ENCODE measurements around the gene TRAF4. TPM values are rescaled to one million over a fixed set of nuclear protein-coding genes. Genes with fewer than 3 reads are reported as not detected.
A peak's percentile ranks its signal among the peaks of the same experiment; 100 is the strongest.
"Not testable (repeated sequence)": the region's sequence is repeated elsewhere in the genome, so short reads cannot be mapped to it uniquely, and the experiment has no call there.

The TRAF4 gene
- total RNA-seq, 2 donors from 2014 or later, result 88.3 to 168 TPM

GRCh38 chr17:28711723-28712031 lies 32.1 kb upstream of the TRAF4 start, which contains the start of gene PROCA1:
PROCA1 (minus strand) TSS chr17:28711888; CDS start chr17:28711660, 228 bp downstream.
- H3K36me3 Mint-ChIP-seq, result peaks cover 0 to 5% of the 10 kb centered on the region in 2 donors
- no peak for DNase-seq (ENCODE audit: low spot score in 2 of 2)
- no peaks in the 10 kb centered on the region for H3K9me3 Mint-ChIP-seq
- peak within 1 kb of the TSS; percentile 96 to 98 for H3K27ac Mint-ChIP-seq
- ATAC-seq, result peak; percentile 46 to 50

- Mint-ChIP-seq H3K27ac (peak overlapping the region; percentile 96 to 98), H3K9me3 (no peaks in the 10 kb centered on the region), H3K36me3 (peaks cover 0 to 4% of the 10 kb centered on the region in 2 donors)
- peak; percentile 64 to 72 for DNase-seq (ENCODE audit: low spot score in 2 of 2)
- peak; percentile 43 to 55 for ATAC-seq
Measured at GRCh38 chr17:28712032-28712704, 31.6 kb upstream of the TRAF4 start.

GRCh38 chr17:28712705-28713415 lies 31.0 kb upstream of the TRAF4 start:
- ATAC-seq (no peak), DNase-seq (ENCODE audit: low spot score in 2 of 2) (no peak)
- H3K36me3 Mint-ChIP-seq, result no peaks in the 10 kb centered on the region
- H3K9me3 Mint-ChIP-seq, result no peaks in the 10 kb centered on the region
- H3K27ac Mint-ChIP-seq, result no peak overlapping the region

GRCh38 chr17:28714281-28714680 lies 29.5 kb upstream of the TRAF4 start:
- Mint-ChIP-seq H3K36me3 (peaks cover 2% of the 10 kb centered on the region in 2 donors), H3K27ac (no peak overlapping the region), H3K9me3 (no peaks in the 10 kb centered on the region)
- no peak for DNase-seq (ENCODE audit: low spot score in 2 of 2)
- ATAC-seq, result no peak

GRCh38 chr17:28715217-28715616 lies 28.6 kb upstream of the TRAF4 start:
- no peaks in the 10 kb centered on the region for H3K9me3 Mint-ChIP-seq
- peaks cover 11 to 12% of the 10 kb centered on the region in 2 donors for H3K36me3 Mint-ChIP-seq
- DNase-seq (ENCODE audit: low spot score in 2 of 2), result no peak
- H3K27ac Mint-ChIP-seq, result no peak overlapping the region
- no peak for ATAC-seq

GRCh38 chr17:28716740-28717577 lies 26.9 kb upstream of the TRAF4 start:
- Mint-ChIP-seq H3K9me3 (no peaks in the 10 kb centered on the region), H3K36me3 (peaks cover 27 to 28% of the 10 kb centered on the region in 2 donors), H3K27ac (peak overlapping the region in 1 of 2 donors; percentile 14)
- ATAC-seq (no peak), DNase-seq (ENCODE audit: low spot score in 2 of 2) (peak in 1 of 2 donors; percentile 36)

- H3K27ac Mint-ChIP-seq, result peak within 1 kb of the TSS; percentile 87 to 97
- H3K36me3 Mint-ChIP-seq, result peaks cover 34 to 36% of the 10 kb centered on the region in 2 donors
- ATAC-seq (peak; percentile 8 to 22), DNase-seq (ENCODE audit: low spot score in 2 of 2) (peak in 1 of 2 donors; percentile 33)
- no peaks in the 10 kb centered on the region for H3K9me3 Mint-ChIP-seq
Measured at GRCh38 chr17:28717578-28718332, 26.1 kb upstream of the TRAF4 start, which contains the start of gene RAB34. RAB34 (minus strand) TSS chr17:28717868; CDS start chr17:28717266, 602 bp downstream.

GRCh38 chr17:28718333-28719020 lies 25.3 kb upstream of the TRAF4 start:
- peak overlapping the region; percentile 87 to 97 for H3K27ac Mint-ChIP-seq
- H3K9me3 Mint-ChIP-seq, result no peaks in the 10 kb centered on the region
- DNase-seq (ENCODE audit: low spot score in 2 of 2) (no peak), ATAC-seq (no peak)
- peaks cover 37 to 40% of the 10 kb centered on the region in 2 donors for H3K36me3 Mint-ChIP-seq

- peak; percentile 0 for ATAC-seq
- no peaks in the 10 kb centered on the region for H3K9me3 Mint-ChIP-seq
- H3K36me3 Mint-ChIP-seq, result peaks cover 37 to 45% of the 10 kb centered on the region in 2 donors
- peak overlapping the region; percentile 97 to 100 for H3K27ac Mint-ChIP-seq
- no peak for DNase-seq (ENCODE audit: low spot score in 2 of 2)
Measured at GRCh38 chr17:28719021-28719433, 24.8 kb upstream of the TRAF4 start.

- H3K27ac Mint-ChIP-seq, result peak overlapping the region; percentile 97 to 100
- H3K36me3 Mint-ChIP-seq, result peaks cover 51 to 59% of the 10 kb centered on the region in 2 donors
- H3K9me3 Mint-ChIP-seq, result no peaks in the 10 kb centered on the region
- ATAC-seq (peak in 1 of 2 donors; percentile 28), DNase-seq (ENCODE audit: low spot score in 2 of 2) (peak in 1 of 2 donors; percentile 35)
Measured at GRCh38 chr17:28720247-28720996, 23.4 kb upstream of the TRAF4 start.

- DNase-seq (ENCODE audit: low spot score in 2 of 2); ATAC-seq; H3K9me3 Mint-ChIP-seq: not testable (repeated sequence)
- Mint-ChIP-seq H3K27ac (peak overlapping the region; percentile 97 to 100), H3K36me3 (peaks cover 52 to 63% of the 10 kb centered on the region in 2 donors)
Measured at GRCh38 chr17:28720997-28721329, 22.8 kb upstream of the TRAF4 start.

- H3K9me3 Mint-ChIP-seq, result no peaks in the 10 kb centered on the region
- DNase-seq (ENCODE audit: low spot score in 2 of 2), result no peak
- peaks cover 52 to 63% of the 10 kb centered on the region in 2 donors for H3K36me3 Mint-ChIP-seq
- H3K27ac Mint-ChIP-seq, result peak overlapping the region; percentile 68 to 100
- ATAC-seq, result no peak
Measured at GRCh38 chr17:28722417-28723158, 21.2 kb upstream of the TRAF4 start.

- Mint-ChIP-seq H3K9me3 (no peaks in the 10 kb centered on the region), H3K27ac (peak overlapping the region in 1 of 2 donors; percentile 93), H3K36me3 (peaks cover 52 to 63% of the 10 kb centered on the region in 2 donors)
- DNase-seq (ENCODE audit: low spot score in 2 of 2), result no peak
- no peak for ATAC-seq
Measured at GRCh38 chr17:28723159-28723835, 20.5 kb upstream of the TRAF4 start.

Measured in activated naive CD4-positive, alpha-beta T cell treated with anti-CD3 and anti-CD28 coated beads, Interleukin-2, amount 50 U/mL, for 72 hours (primary cell).